ENCODE data around the gene RPL4. TPM values are rescaled to one million over a fixed set of nuclear protein-coding genes. Genes with fewer than 3 reads are reported as not detected.

The RPL4 gene
- total RNA-seq, 1 experiment from 2014 or later: 3,648 TPM

DNA sequence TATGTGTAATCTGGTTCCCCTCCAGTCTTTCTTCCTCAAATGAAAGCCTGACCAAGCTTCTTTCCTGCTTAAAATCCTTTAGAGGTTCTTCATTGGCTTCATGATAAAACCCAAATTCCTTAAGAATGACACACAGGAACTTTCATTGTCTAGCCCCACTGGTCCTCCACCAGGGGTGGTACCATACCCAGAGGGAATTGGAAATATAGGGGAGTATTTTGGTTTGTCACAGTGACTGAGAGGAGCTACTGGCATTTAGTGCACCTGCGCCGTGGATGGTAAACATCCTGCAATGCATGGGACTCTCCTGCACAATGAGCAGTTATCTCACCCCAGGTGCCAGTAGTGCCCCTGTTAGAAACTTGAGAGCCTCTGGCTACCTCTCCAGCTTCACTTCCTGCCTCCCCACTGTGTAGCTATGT lies 11.3 kb upstream of the RPL4 start:
- H3K9me3 Mint-ChIP-seq: no peaks in the 10 kb centered on the region
- peak overlapping the region; percentile 13; the same call in 1 of the 2 replicates for H3K27ac Mint-ChIP-seq
- no peak for DNase-seq (ENCODE audit: low spot score)
- ChIA-PET POLR2A (no interaction called here), CTCF (interaction anchor here (1.3 kb wide), 1 partner anchor 18 kb away, joined by 4 read pairs; the partner anchor contains the start of gene SNAPC5)
- H3K27me3 Mint-ChIP-seq (ENCODE audit: low read depth): no peaks in the 10 kb centered on the region
- ATAC-seq: peak; percentile 67
- H3K36me3 Mint-ChIP-seq: peaks cover 41% of the 10 kb centered on the region
- H3K4me3 Mint-ChIP-seq: no peak overlapping the region
- TF ChIP-seq, protein P1, sequence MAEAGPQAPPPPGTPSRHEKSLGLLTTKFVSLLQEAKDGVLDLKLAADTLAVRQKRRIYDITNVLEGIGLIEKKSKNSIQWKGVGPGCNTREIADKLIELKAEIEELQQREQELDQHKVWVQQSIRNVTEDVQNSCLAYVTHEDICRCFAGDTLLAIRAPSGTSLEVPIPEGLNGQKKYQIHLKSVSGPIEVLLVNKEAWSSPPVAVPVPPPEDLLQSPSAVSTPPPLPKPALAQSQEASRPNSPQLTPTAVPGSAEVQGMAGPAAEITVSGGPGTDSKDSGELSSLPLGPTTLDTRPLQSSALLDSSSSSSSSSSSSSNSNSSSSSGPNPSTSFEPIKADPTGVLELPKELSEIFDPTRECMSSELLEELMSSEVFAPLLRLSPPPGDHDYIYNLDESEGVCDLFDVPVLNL (CRISPR knock-in tag; IDR thresholded peaks at IDR 0.05; ENCODE audit: borderline replicate concordance, low read depth): no peak
- TF ChIP-seq, protein P2, sequence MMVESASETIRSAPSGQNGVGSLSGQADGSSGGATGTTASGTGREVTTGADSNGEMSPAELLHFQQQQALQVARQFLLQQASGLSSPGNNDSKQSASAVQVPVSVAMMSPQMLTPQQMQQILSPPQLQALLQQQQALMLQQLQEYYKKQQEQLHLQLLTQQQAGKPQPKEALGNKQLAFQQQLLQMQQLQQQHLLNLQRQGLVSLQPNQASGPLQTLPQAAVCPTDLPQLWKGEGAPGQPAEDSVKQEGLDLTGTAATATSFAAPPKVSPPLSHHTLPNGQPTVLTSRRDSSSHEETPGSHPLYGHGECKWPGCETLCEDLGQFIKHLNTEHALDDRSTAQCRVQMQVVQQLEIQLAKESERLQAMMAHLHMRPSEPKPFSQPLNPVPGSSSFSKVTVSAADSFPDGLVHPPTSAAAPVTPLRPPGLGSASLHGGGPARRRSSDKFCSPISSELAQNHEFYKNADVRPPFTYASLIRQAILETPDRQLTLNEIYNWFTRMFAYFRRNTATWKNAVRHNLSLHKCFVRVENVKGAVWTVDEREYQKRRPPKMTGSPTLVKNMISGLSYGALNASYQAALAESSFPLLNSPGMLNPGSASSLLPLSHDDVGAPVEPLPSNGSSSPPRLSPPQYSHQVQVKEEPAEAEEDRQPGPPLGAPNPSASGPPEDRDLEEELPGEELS (CRISPR knock-in tag; IDR thresholded peaks at IDR 0.05): 0 out of 2 replicates have a peak, but pooled peaks have one; percentile 16
- H3K4me1 Mint-ChIP-seq: peaks cover 12% of the 10 kb centered on the region

DNA sequence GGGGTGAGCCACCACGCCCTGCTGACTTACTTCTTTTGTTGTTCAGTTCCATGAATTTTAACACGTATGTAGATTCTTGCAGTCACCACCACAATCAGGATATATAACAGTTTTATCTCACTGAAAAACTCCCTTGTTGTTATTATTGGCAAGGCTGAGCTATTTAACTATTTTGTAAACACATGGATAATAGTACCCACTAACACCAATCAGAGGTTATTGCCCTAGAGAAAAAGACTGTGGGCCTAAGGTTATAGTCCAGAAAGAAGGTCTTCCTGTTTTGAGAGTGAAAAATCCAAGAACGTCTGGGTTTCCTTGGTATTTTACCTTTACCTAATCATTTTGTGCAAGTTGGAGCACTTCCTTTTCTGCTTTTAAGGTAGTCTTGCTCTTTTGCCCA lies 9.9 kb upstream of the RPL4 start:
- ChIA-PET POLR2A (no interaction called here), CTCF (no interaction called here)
- H3K9me3 Mint-ChIP-seq: no peaks in the 10 kb centered on the region
- no peaks in the 10 kb centered on the region for H3K27me3 Mint-ChIP-seq (ENCODE audit: low read depth)
- TF ChIP-seq, protein P3, sequence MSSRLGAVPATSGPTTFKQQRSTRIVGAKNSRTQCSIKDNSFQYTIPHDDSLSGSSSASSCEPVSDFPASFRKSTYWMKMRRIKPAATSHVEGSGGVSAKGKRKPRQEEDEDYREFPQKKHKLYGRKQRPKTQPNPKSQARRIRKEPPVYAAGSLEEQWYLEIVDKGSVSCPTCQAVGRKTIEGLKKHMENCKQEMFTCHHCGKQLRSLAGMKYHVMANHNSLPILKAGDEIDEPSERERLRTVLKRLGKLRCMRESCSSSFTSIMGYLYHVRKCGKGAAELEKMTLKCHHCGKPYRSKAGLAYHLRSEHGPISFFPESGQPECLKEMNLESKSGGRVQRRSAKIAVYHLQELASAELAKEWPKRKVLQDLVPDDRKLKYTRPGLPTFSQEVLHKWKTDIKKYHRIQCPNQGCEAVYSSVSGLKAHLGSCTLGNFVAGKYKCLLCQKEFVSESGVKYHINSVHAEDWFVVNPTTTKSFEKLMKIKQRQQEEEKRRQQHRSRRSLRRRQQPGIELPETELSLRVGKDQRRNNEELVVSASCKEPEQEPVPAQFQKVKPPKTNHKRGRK (CRISPR knock-in tag; IDR thresholded peaks at IDR 0.05; ENCODE audit: borderline replicate concordance): no peak
- no peak for TF ChIP-seq ZNF263 (CRISPR knock-in tag; IDR thresholded peaks at IDR 0.05; ENCODE audit: low read depth)
- no peak for TF ChIP-seq TP53 (CRISPR knock-in tag; IDR thresholded peaks at IDR 0.05)
- TF ChIP-seq NFYB (CRISPR knock-in tag; conservative IDR thresholded peaks at IDR 0.05; ENCODE audit: low read depth): no peak
- H3K4me3 Mint-ChIP-seq: no peak overlapping the region
- peaks cover 12% of the 10 kb centered on the region for H3K4me1 Mint-ChIP-seq
- peaks cover 45% of the 10 kb centered on the region for H3K36me3 Mint-ChIP-seq
- H3K27ac Mint-ChIP-seq: peak overlapping the region; percentile 43; the same call in 1 of the 2 replicates
- ATAC-seq: no peak
- DNase-seq (ENCODE audit: low spot score): no peak

DNA sequence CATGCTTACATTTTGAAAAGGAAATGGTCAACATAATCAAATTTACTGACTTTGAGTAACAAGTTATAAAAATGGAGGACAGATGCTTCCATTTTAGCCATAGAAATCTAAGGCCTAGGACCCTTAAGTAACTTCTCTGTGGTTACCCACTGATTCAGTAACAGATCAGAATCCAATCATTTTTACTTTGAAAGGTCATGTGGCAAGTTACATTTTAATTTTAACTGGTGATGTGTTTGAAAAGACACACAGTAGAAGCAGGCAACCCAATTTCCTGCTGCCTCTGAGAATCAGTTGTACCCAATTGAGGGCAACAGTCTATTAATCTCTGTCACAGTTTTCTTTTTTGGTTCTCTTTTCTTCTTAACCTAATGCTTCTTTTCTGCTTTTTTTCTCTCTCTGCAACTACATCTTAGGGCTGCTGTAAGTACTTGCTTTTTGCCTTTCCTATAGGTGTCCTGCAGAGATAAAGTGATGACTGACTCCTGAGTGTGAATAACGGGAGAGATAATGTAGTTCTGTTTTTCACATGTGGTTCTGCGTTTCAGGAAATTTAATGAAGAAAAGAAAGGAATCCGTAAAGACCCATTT lies 3.7 kb upstream of the RPL4 start:
- peaks cover 25% of the 10 kb centered on the region for H3K36me3 Mint-ChIP-seq
- POLR2A ChIA-PET: no interaction called here
- no peak overlapping the region for H3K4me3 Mint-ChIP-seq
- H3K27me3 Mint-ChIP-seq (ENCODE audit: low read depth): no peaks in the 10 kb centered on the region
- peaks cover 21% of the 10 kb centered on the region for H3K4me1 Mint-ChIP-seq
- DNase-seq (ENCODE audit: low spot score) (no peak), ATAC-seq (no peak)
- H3K27ac Mint-ChIP-seq: no peak overlapping the region
- TF ChIP-seq OVOL2 (CRISPR knock-in tag; IDR thresholded peaks at IDR 0.05; ENCODE audit: borderline replicate concordance) (no peak), SP1 (CRISPR knock-in tag; conservative IDR thresholded peaks at IDR 0.05) (no peak)
- TF ChIP-seq, protein P1 (CRISPR knock-in tag; IDR thresholded peaks at IDR 0.05; ENCODE audit: borderline replicate concordance, low read depth): no peak
- CTCF ChIA-PET: interaction anchor here (1.0 kb wide), 1 partner anchor 10 kb away, joined by 3 read pairs; no protein-coding TSS in a partner anchor
- no peaks in the 10 kb centered on the region for H3K9me3 Mint-ChIP-seq

DNA sequence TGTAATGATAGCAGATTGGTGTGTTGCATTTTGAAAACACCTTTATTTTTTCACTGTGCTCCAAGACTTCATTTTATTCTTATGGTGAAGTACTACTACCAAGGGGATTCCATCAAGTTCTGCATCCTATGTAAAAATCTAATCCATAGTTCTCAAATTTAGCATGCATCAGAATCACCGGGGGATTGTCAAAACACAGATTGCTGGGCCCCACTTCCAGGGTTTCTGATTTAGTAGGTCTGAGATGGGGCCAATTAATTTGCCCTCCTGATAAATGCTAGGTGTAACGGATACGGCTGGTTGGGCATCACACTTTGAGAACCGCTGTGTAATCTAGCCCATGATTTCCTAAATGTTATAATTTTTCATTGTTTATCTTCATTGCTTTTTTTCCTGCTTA lies 1.2 kb upstream of the RPL4 start:
- no peaks in the 10 kb centered on the region for H3K27me3 Mint-ChIP-seq (ENCODE audit: low read depth)
- peaks cover 47% of the 10 kb centered on the region for H3K36me3 Mint-ChIP-seq
- peaks cover 36% of the 10 kb centered on the region for H3K4me1 Mint-ChIP-seq
- CTCF ChIA-PET: interaction anchor here (0.9 to 1.0 kb wide), 3 partner anchors 8 to 61 kb away, joined by 3 read pairs; partner anchors contain the start of gene SNAPC5
- DNase-seq (ENCODE audit: low spot score) (no peak), ATAC-seq (no peak)
- peak overlapping the region; percentile 99 for H3K27ac Mint-ChIP-seq
- no peaks in the 10 kb centered on the region for H3K9me3 Mint-ChIP-seq
- POLR2A ChIA-PET: interaction anchor here (1.2 kb wide), 1 partner anchor 118 kb away, joined by 4 read pairs; no protein-coding TSS in a partner anchor
- H3K4me3 Mint-ChIP-seq: peak overlapping the region; percentile 100
- TF ChIP-seq TEAD4 (CRISPR knock-in tag; IDR thresholded peaks at IDR 0.05) (no peak), GABPB1 (CRISPR knock-in tag; IDR thresholded peaks at IDR 0.05) (no peak), FOXK1 (CRISPR knock-in tag; IDR thresholded peaks at IDR 0.05) (no peak), ELF4 (CRISPR knock-in tag; IDR thresholded peaks at IDR 0.05; ENCODE audit: low read depth) (no peak), NFE2L1 (CRISPR knock-in tag; IDR thresholded peaks at IDR 0.05) (no peak), ESRRA (CRISPR knock-in tag; IDR thresholded peaks at IDR 0.05; ENCODE audit: borderline replicate concordance) (no peak), ATF1 (CRISPR knock-in tag; IDR thresholded peaks at IDR 0.05) (no peak)
- TF ChIP-seq, protein P1 (CRISPR knock-in tag; IDR thresholded peaks at IDR 0.05; ENCODE audit: borderline replicate concordance, low read depth): no peak
- TF ChIP-seq, protein P4, sequence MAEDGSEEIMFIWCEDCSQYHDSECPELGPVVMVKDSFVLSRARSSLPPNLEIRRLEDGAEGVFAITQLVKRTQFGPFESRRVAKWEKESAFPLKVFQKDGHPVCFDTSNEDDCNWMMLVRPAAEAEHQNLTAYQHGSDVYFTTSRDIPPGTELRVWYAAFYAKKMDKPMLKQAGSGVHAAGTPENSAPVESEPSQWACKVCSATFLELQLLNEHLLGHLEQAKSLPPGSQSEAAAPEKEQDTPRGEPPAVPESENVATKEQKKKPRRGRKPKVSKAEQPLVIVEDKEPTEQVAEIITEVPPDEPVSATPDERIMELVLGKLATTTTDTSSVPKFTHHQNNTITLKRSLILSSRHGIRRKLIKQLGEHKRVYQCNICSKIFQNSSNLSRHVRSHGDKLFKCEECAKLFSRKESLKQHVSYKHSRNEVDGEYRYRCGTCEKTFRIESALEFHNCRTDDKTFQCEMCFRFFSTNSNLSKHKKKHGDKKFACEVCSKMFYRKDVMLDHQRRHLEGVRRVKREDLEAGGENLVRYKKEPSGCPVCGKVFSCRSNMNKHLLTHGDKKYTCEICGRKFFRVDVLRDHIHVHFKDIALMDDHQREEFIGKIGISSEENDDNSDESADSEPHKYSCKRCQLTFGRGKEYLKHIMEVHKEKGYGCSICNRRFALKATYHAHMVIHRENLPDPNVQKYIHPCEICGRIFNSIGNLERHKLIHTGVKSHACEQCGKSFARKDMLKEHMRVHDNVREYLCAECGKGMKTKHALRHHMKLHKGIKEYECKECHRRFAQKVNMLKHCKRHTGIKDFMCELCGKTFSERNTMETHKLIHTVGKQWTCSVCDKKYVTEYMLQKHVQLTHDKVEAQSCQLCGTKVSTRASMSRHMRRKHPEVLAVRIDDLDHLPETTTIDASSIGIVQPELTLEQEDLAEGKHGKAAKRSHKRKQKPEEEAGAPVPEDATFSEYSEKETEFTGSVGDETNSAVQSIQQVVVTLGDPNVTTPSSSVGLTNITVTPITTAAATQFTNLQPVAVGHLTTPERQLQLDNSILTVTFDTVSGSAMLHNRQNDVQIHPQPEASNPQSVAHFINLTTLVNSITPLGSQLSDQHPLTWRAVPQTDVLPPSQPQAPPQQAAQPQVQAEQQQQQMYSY (CRISPR knock-in tag; IDR thresholded peaks at IDR 0.05): no peak
